HepG2 (cell line): ENCODE data around the gene GPR17. TPM values are rescaled to one million over a fixed set of nuclear protein-coding genes. Genes with fewer than 3 reads are reported as not detected.

Experiments
- CAMTA2 ChIP-seq: sonication (generic); formaldehyde crosslinking; IDR thresholded peaks from 2 replicates; pipeline ENCODE4 v1.4.0; 2020; ENCODE audit warnings: mild to moderate bottlenecking, missing genetic modification reagents, borderline replicate concordance
- CBX1 ChIP-seq: IDR thresholded peaks from one replicate; pipeline ENCODE4 v1.6.1; 2016; ENCODE audit warnings: antibody characterized with exemption, low read depth
- CBX2 ChIP-seq, 2 experiments: fragments of 200-600 bp in 1 of 2; sonication (generic); formaldehyde crosslinking in 1 of 2; IDR thresholded peaks; 2 replicates each; pipeline versions ENCODE4 v1.7.0 to v1.8.1; 2018 to 2022; ENCODE audit warnings: low read depth in 2 of 2, low read length in 1 of 2, mild to moderate bottlenecking in 1 of 2, missing genetic modification reagents in 1 of 2
- GLI4 ChIP-seq: sonication (generic); formaldehyde crosslinking; IDR thresholded peaks from 2 replicates; pipeline ENCODE4 v1.5.1; 2020; ENCODE audit warnings: missing genetic modification reagents, mild to moderate bottlenecking, moderate library complexity, borderline replicate concordance
- HMGA1 ChIP-seq: sonication (generic); formaldehyde crosslinking; conservative IDR thresholded peaks from 2 replicates; pipeline ENCODE4 v1.4.0; 2020; ENCODE audit warnings: missing genetic modification reagents
- HNRNPH1 ChIP-seq: fragments of 200-400 bp; formaldehyde crosslinking; optimal IDR thresholded peaks from 2 replicates; pipeline ENCODE3; 2017; ENCODE audit warnings: mild to moderate bottlenecking, low read depth, low read length
- HOXA3 ChIP-seq: sonication (generic); formaldehyde crosslinking; IDR thresholded peaks from 2 replicates; pipeline ENCODE4 v1.5.0; 2020; ENCODE audit warnings: missing genetic modification reagents
- JUND ChIP-seq: sonication (generic); formaldehyde crosslinking; IDR thresholded peaks from 2 replicates; pipeline ENCODE4 v1.8.0; 2022; ENCODE audit warnings: mild to moderate bottlenecking, missing genetic modification reagents
- NCOR1 ChIP-seq: fragments of 200-600 bp; sonication (generic); IDR thresholded peaks from 2 replicates; pipeline ENCODE4 v1.7.0; 2017; ENCODE audit warnings: antibody characterized with exemption, low read length, borderline replicate concordance
- NPAS2 ChIP-seq: sonication (generic); formaldehyde crosslinking; IDR thresholded peaks from 2 replicates; pipeline ENCODE4 v1.8.0; 2022; ENCODE audit warnings: mild to moderate bottlenecking, missing genetic modification reagents, borderline replicate concordance
- PBX3 ChIP-seq: sonication (generic); formaldehyde crosslinking; IDR thresholded peaks from 2 replicates; pipeline ENCODE4 v1.8.1; 2023; ENCODE audit warnings: missing genetic modification reagents, inconsistent platforms, borderline replicate concordance
- PTBP1 ChIP-seq: fragments of 200-400 bp; formaldehyde crosslinking; IDR thresholded peaks from 2 replicates; pipeline ENCODE4 v1.6.1; 2018; ENCODE audit warnings: low read length, low read depth; ENCODE audit not compliant: poor library complexity, severe bottlenecking
- ZEB1 ChIP-seq: IDR thresholded peaks from 2 replicates; pipeline ENCODE4 v1.6.1; 2012; ENCODE audit warnings: mild to moderate bottlenecking, low read depth, inconsistent platforms; ENCODE audit not compliant: insufficient replicate concordance
- ZNF564 ChIP-seq: sonication (generic); formaldehyde crosslinking; IDR thresholded peaks from 2 replicates; pipeline ENCODE4 v1.8.1; 2023; ENCODE audit warnings: mild to moderate bottlenecking, missing genetic modification reagents
- ZNF790 ChIP-seq: sonication (generic); formaldehyde crosslinking; IDR thresholded peaks from 2 replicates; pipeline ENCODE4 v1.8.0; 2022; ENCODE audit warnings: missing genetic modification reagents, mild to moderate bottlenecking, borderline replicate concordance
- polyA plus RNA-seq, 8 experiments: library from polyadenylated mRNA; depleted of rRNA in 3 of 8; stranded (reverse) in 7 of 8; unstranded in 1 of 8; fragments of >200 nt; fragmentation: Illumina TruSeq in 4 of 8; extraction: Trizol in 4 of 8; gene quantifications; 2 replicates each; pipeline versions ENCODE4 v1.2.1 to v1.2.3, GENCODE V29; 2011 to 2016; ENCODE audit warnings: low read depth in 4 of 8, missing spikeins in 1 of 8, mixed read lengths in 1 of 8; ENCODE audit not compliant: insufficient read depth in 1 of 8
- total RNA-seq, 5 experiments: library from RNA; depleted of rRNA; stranded (reverse); fragments of >200 nt; fragmentation: Illumina TruSeq; extraction: Trizol; gene quantifications; 2 replicates each; pipeline ENCODE4 v1.2.3, GENCODE V29; 2016; ENCODE audit warnings: low read depth in 1 of 5
- TF ChIP-seq, protein P1 (sequence below): IDR thresholded peaks from 2 replicates; pipeline ENCODE4 v1.6.1; 2016; ENCODE audit warnings: mild to moderate bottlenecking, missing biosample characterization, missing genetic modification reagents
- TF ChIP-seq, protein P2 (sequence below): sonication (generic); formaldehyde crosslinking; IDR thresholded peaks from 2 replicates; pipeline ENCODE4 v1.8.0; 2022; ENCODE audit warnings: mild to moderate bottlenecking, missing genetic modification reagents
- TF ChIP-seq, protein P3 (sequence below): sonication (generic); formaldehyde crosslinking; IDR thresholded peaks from 2 replicates; pipeline ENCODE4 v1.5.1; 2020; ENCODE audit warnings: missing genetic modification reagents, mild to moderate bottlenecking, borderline replicate concordance
- TF ChIP-seq, protein P4 (sequence below): sonication (generic); formaldehyde crosslinking; IDR thresholded peaks from 2 replicates; pipeline ENCODE4 v1.4.0; 2020; ENCODE audit warnings: missing genetic modification reagents

Gene GPR17
- total and polyA plus RNA-seq, 2 of the 13 experiments (the other 11 are each of a cell fraction or from before 2014, with no cell fraction given), result not detected

DNA sequence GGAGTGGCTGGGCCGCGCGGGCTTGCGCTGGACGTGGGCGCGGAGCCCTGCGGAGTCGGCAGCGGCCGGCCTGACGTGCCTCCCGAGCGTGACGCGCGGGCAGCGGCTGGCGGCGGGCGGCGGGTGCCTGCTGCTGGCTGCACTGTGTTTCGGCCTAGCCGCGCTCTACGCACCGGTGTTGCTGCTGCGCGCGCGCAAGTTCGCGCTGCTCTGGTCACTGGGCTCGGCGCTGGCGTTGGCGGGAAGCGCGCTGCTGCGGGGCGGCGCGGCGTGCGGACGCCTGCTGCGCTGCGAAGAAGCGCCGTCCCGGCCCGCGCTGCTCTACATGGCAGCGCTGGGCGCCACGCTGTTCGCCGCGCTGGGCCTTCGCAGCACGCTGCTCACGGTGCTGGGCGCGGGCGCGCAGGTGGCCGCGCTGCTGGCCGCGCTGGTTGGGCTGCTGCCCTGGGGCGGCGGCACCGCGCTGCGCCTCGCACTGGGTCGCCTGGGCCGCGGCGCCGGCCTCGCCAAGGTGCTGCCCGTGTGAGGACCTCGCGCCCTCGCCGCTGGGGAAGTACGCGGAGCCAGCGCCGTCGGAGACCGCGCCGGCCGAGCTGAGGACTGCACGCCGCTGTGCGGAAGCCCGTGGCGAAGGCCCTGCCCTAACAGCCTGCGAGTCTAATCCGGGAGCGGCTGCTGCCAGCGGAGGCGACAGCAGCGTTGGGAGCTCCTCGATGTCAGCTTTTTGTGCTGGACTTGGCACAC, 55.9 kb downstream of the GPR17 start (continued):
- TF ChIP-seq CBX2 (IDR thresholded peaks at IDR 0.05; ENCODE audit: low read depth, low read length) (no peak), CBX2 (CRISPR knock-in tag; IDR thresholded peaks at IDR 0.05; ENCODE audit: low read depth) (no peak; the same call in 1 of the 2 replicates), CAMTA2 (CRISPR knock-in tag) (no peak), JUND (CRISPR knock-in tag) (no peak), NCOR1 (no peak), HOXA3 (peak; percentile 75), PTBP1 (peak; percentile 18), GLI4 (CRISPR knock-in tag) (peak; percentile 60), ZNF790 (CRISPR knock-in tag) (no peak; the same call in 1 of the 2 replicates), NPAS2 (CRISPR knock-in tag) (no peak), CBX1 (peak; percentile 48), ZNF564 (CRISPR knock-in tag) (peak; percentile 80), ZEB1 (no peak), HMGA1 (CRISPR knock-in tag) (no peak), HNRNPH1 (no peak), PBX3 (CRISPR knock-in tag) (peak; percentile 3; the same call in 1 of the 2 replicates)
- TF ChIP-seq, protein P1, sequence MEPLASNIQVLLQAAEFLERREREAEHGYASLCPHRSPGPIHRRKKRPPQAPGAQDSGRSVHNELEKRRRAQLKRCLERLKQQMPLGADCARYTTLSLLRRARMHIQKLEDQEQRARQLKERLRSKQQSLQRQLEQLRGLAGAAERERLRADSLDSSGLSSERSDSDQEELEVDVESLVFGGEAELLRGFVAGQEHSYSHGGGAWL (CRISPR knock-in tag), result no peak; the same call in 1 of the 2 replicates
- TF ChIP-seq, protein P2, sequence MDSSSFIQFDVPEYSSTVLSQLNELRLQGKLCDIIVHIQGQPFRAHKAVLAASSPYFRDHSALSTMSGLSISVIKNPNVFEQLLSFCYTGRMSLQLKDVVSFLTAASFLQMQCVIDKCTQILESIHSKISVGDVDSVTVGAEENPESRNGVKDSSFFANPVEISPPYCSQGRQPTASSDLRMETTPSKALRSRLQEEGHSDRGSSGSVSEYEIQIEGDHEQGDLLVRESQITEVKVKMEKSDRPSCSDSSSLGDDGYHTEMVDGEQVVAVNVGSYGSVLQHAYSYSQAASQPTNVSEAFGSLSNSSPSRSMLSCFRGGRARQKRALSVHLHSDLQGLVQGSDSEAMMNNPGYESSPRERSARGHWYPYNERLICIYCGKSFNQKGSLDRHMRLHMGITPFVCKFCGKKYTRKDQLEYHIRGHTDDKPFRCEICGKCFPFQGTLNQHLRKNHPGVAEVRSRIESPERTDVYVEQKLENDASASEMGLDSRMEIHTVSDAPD (CRISPR knock-in tag), result no peak
- TF ChIP-seq, protein P3, sequence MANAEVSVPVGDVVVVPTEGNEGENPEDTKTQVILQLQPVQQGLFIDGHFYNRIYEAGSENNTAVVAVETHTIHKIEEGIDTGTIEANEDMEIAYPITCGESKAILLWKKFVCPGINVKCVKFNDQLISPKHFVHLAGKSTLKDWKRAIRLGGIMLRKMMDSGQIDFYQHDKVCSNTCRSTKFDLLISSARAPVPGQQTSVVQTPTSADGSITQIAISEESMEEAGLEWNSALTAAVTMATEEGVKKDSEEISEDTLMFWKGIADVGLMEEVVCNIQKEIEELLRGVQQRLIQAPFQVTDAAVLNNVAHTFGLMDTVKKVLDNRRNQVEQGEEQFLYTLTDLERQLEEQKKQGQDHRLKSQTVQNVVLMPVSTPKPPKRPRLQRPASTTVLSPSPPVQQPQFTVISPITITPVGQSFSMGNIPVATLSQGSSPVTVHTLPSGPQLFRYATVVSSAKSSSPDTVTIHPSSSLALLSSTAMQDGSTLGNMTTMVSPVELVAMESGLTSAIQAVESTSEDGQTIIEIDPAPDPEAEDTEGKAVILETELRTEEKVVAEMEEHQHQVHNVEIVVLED (CRISPR knock-in tag), result peak; percentile 74
- TF ChIP-seq, protein P4, sequence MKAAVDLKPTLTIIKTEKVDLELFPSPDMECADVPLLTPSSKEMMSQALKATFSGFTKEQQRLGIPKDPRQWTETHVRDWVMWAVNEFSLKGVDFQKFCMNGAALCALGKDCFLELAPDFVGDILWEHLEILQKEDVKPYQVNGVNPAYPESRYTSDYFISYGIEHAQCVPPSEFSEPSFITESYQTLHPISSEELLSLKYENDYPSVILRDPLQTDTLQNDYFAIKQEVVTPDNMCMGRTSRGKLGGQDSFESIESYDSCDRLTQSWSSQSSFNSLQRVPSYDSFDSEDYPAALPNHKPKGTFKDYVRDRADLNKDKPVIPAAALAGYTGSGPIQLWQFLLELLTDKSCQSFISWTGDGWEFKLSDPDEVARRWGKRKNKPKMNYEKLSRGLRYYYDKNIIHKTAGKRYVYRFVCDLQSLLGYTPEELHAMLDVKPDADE (CRISPR knock-in tag), result peak; percentile 86; the same call in 1 of the 2 replicates
